OCI-LY1 (cell line): ENCODE results near the gene CDAN1.

ENCODE experiments used
- H2AFZ ChIP-seq: fragments of 200-600 bp; sonication (generic), shearing (Covaris generic); 2 replicates; pipeline ENCODE4 v1.6.0; 2014; ENCODE audit warnings: antibody characterized with exemption, mild to moderate bottlenecking, low read length
- H3F3A ChIP-seq: fragments of 200-600 bp; sonication (generic), shearing (Covaris generic); 2 replicates; pipeline ENCODE4 v1.6.0; 2014; ENCODE audit warnings: mild to moderate bottlenecking, antibody characterized with exemption, low read length, moderate library complexity; ENCODE audit not compliant: insufficient read depth
- H3K27ac ChIP-seq: fragments of 200-600 bp; sonication (generic); 2 replicates; pipeline ENCODE4 v1.5.1; 2014; ENCODE audit warnings: low read length, mixed run types, mild to moderate bottlenecking, low read depth; ENCODE audit not compliant: poor library complexity, severe bottlenecking
- H3K27me3 ChIP-seq: fragments of 200-600 bp; sonication (generic); 2 replicates; pipeline ENCODE4 v1.6.0; 2014; ENCODE audit warnings: antibody characterized with exemption, mild to moderate bottlenecking, low read length, moderate library complexity; ENCODE audit not compliant: insufficient read depth
- H3K36me3 ChIP-seq: fragments of 200-600 bp; sonication (generic); 2 replicates; pipeline ENCODE4 v1.6.1; 2014; ENCODE audit warnings: mild to moderate bottlenecking, antibody characterized with exemption, low read length, moderate library complexity, mixed read lengths; ENCODE audit not compliant: insufficient read depth
- H3K4me1 ChIP-seq: fragments of 200-600 bp; sonication (generic); 2 replicates; pipeline ENCODE4 v1.5.1; 2014; ENCODE audit warnings: mild to moderate bottlenecking, low read length, moderate library complexity; ENCODE audit not compliant: insufficient read depth, severe bottlenecking
- H3K4me2 ChIP-seq: fragments of 200-600 bp; sonication (generic), shearing (Covaris generic); 2 replicates; pipeline ENCODE4 v1.6.1; 2014; ENCODE audit warnings: low read length
- H3K4me3 ChIP-seq: fragments of 200-600 bp; sonication (generic); 2 replicates; pipeline ENCODE4 v1.5.1; 2014; ENCODE audit warnings: low read length, low read depth, mild to moderate bottlenecking, mixed read lengths; ENCODE audit not compliant: poor library complexity, severe bottlenecking
- H3K79me2 ChIP-seq: fragments of 200-600 bp; shearing (Covaris generic); 2 replicates; pipeline ENCODE4 v1.6.1; 2016; ENCODE audit warnings: mixed run types, low read length, mixed read lengths; ENCODE audit not compliant: insufficient read depth
- H3K9ac ChIP-seq: fragments of 200-600 bp; sonication (generic), shearing (Covaris generic); 2 replicates; pipeline ENCODE4 v1.6.1; 2014; ENCODE audit warnings: mild to moderate bottlenecking, low read length, mixed read lengths
- H3K9me2 ChIP-seq: fragments of 200-600 bp; sonication (generic), shearing (Covaris generic); 2 replicates; pipeline ENCODE4 v1.6.1; 2014; ENCODE audit warnings: low read depth, mild to moderate bottlenecking, low read length, mixed read lengths
- H3K9me3 ChIP-seq: fragments of 200-600 bp; shearing (Covaris generic); 2 replicates; pipeline ENCODE4 v1.6.1; 2014; ENCODE audit warnings: low read length, mixed read lengths
- H4K20me1 ChIP-seq: fragments of 200-600 bp; sonication (generic), shearing (Covaris generic); 2 replicates; pipeline ENCODE4 v1.6.0; 2016; ENCODE audit warnings: mild to moderate bottlenecking, low read length; ENCODE audit not compliant: insufficient read depth
- EZH2 ChIP-seq: fragments of 200-600 bp; sonication (generic), shearing (Covaris generic); IDR thresholded peaks from 2 replicates; pipeline ENCODE4 v1.8.0; 2017; ENCODE audit warnings: borderline replicate concordance, mixed run types, mild to moderate bottlenecking, antibody characterized with exemption, low read length, moderate library complexity, mixed read lengths
- TF ChIP-seq, protein P1 (sequence below): fragments of 200-600 bp; sonication (generic), shearing (Covaris generic); IDR thresholded peaks from 2 replicates; pipeline ENCODE4 v1.5.1; 2017; ENCODE audit warnings: mild to moderate bottlenecking, antibody characterized with exemption, low read length, moderate library complexity, mixed read lengths

The CDAN1 gene

DNA sequence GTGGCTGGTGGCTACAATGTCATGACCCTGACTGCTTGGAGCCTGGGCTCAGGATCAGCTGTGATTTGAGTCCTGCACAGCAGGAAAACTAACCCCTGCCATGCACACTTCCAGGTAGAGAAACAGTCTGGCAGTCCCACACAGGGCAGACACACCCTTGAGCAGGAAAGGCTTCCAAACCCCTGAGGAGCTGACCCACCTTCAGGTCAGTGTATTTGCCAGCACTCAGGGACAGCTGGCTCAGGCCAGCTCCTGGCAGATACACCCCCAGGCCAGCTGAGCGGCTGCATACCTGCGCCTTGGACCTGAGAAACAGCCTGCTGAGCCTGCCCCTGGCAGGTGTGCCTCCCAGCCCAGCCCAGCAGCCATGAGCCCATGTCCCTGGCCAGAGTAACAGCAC is 22.2 kb upstream of the CDAN1 start:
- no peaks in the 10 kb centered on the region for H3K4me1 ChIP-seq
- H3K36me3 ChIP-seq, result no peaks in the 10 kb centered on the region; the same call in 1 of the 2 replicates
- no peaks in the 10 kb centered on the region for H3K9me2 ChIP-seq
- no peak overlapping the region for H2AFZ ChIP-seq
- H3K27ac ChIP-seq, result no peak overlapping the region
- no peak for TF ChIP-seq EZH2
- TF ChIP-seq, protein P1, sequence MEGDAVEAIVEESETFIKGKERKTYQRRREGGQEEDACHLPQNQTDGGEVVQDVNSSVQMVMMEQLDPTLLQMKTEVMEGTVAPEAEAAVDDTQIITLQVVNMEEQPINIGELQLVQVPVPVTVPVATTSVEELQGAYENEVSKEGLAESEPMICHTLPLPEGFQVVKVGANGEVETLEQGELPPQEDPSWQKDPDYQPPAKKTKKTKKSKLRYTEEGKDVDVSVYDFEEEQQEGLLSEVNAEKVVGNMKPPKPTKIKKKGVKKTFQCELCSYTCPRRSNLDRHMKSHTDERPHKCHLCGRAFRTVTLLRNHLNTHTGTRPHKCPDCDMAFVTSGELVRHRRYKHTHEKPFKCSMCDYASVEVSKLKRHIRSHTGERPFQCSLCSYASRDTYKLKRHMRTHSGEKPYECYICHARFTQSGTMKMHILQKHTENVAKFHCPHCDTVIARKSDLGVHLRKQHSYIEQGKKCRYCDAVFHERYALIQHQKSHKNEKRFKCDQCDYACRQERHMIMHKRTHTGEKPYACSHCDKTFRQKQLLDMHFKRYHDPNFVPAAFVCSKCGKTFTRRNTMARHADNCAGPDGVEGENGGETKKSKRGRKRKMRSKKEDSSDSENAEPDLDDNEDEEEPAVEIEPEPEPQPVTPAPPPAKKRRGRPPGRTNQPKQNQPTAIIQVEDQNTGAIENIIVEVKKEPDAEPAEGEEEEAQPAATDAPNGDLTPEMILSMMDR, result no peak
- H3K27me3 ChIP-seq, result no peaks in the 10 kb centered on the region
- no peak overlapping the region for H3K4me3 ChIP-seq
- H3F3A ChIP-seq, result no peaks in the 10 kb centered on the region
- no peaks in the 10 kb centered on the region for H4K20me1 ChIP-seq
- H3K9me3 ChIP-seq, result peaks cover 13% of the 10 kb centered on the region
- H3K4me2 ChIP-seq, result no peak overlapping the region
- H3K79me2 ChIP-seq, result no peaks in the 10 kb centered on the region
- H3K9ac ChIP-seq, result no peak overlapping the region

DNA sequence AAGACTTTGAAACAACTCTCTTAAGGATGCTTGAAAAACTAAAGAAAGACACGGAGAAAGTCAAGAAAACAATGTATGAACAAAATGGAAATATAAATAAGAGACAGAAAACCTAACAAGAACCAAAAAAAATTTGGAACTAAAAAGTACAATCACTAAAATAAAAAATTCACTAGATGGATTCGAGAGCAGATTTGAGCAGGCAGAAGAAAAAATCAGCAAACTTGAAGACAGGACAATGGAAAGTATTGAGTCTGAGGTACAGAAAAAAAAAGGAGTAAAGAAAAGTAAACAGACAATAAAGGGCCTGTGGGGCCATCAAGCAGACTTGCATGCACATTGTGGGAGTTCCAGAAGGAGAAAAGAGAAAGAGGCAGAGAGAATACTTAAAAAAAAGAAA is 13.4 kb upstream of the CDAN1 start:
- no peaks in the 10 kb centered on the region for H3K27me3 ChIP-seq
- H3K4me1 ChIP-seq, result no peaks in the 10 kb centered on the region
- no peaks in the 10 kb centered on the region for H3F3A ChIP-seq
- no peak overlapping the region for H3K9ac ChIP-seq
- peaks cover 6% of the 10 kb centered on the region; the same call in 1 of the 2 replicates for H3K9me3 ChIP-seq
- H3K4me3 ChIP-seq, result no peak overlapping the region
- no peak for TF ChIP-seq EZH2
- TF ChIP-seq, protein P1, result no peak
- H4K20me1 ChIP-seq, result no peaks in the 10 kb centered on the region
- no peaks in the 10 kb centered on the region for H3K79me2 ChIP-seq
- H3K27ac ChIP-seq, result no peak overlapping the region
- no peak overlapping the region for H2AFZ ChIP-seq
- H3K36me3 ChIP-seq, result peaks cover 40% of the 10 kb centered on the region
- H3K4me2 ChIP-seq, result no peak overlapping the region
- H3K9me2 ChIP-seq, result no peaks in the 10 kb centered on the region

DNA sequence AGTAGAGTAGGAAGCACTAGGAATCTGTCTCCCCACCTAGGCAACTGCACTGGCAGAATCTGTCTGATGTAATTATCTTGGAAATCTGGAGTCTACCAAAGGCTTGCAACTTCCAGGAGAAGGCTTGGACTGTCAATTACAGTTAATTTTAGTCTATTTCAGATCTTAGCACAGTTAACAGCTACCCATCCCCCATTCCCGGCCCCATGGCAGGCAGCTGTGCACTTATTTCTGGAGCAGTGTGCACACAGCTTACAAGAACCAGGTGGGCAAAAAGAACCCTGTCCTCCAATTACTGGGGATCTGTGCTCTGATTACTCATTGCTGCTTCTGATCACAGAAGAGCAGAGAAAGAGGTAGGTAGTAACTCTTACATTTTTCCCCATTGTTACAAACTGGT is 12.3 kb upstream of the CDAN1 start:
- H3K9me2 ChIP-seq, result no peaks in the 10 kb centered on the region

More for the DNA sequence above, 12.3 kb upstream of the CDAN1 start:
- no peaks in the 10 kb centered on the region for H3K27me3 ChIP-seq
- H3K4me2 ChIP-seq, result no peak overlapping the region
- H4K20me1 ChIP-seq, result no peaks in the 10 kb centered on the region
- no peak overlapping the region for H2AFZ ChIP-seq
- no peaks in the 10 kb centered on the region for H3K79me2 ChIP-seq
- no peak overlapping the region for H3K27ac ChIP-seq
- H3K36me3 ChIP-seq, result peaks cover 40% of the 10 kb centered on the region
- no peak for TF ChIP-seq EZH2
- TF ChIP-seq, protein P1, result no peak
- no peaks in the 10 kb centered on the region for H3F3A ChIP-seq
- no peak overlapping the region for H3K9ac ChIP-seq
- H3K4me3 ChIP-seq, result no peak overlapping the region
- H3K9me3 ChIP-seq, result peaks cover 6% of the 10 kb centered on the region; the same call in 1 of the 2 replicates
- H3K4me1 ChIP-seq, result no peaks in the 10 kb centered on the region
